Natural killer cell (primary cell): ENCODE data around the gene NAV3. TPM values are rescaled to one million over a fixed set of nuclear protein-coding genes. Genes with fewer than 3 reads are reported as not detected.

ENCODE experiments used
- ATAC-seq, 3 donors: fragments of 150-1000 bp in 2 of 3; fragments of 200-7000 bp in 1 of 3; cut with Tn5 transposase; 1 replicate in 1 of 3; 2 replicates in 2 of 3; pipeline ENCODE4 v1.10.0; 2021; ENCODE audit warnings: mild to moderate bottlenecking in 2 of 3, moderate library complexity in 2 of 3
- DNase-seq, 2 donors: peaks; one replicate each; pipeline versions ENCODE4 v3.0.0 to v3.0.0-alpha.2; 2013 to 2021; ENCODE audit warnings: mixed read lengths in 1 of 2
- H3K27ac ChIP-seq: one replicate; pipeline ENCODE4 v1.5.1; 2013; ENCODE audit warnings: mild to moderate bottlenecking, low read length
- H3K27me3 ChIP-seq: one replicate; pipeline ENCODE4 v1.6.1; 2013; ENCODE audit warnings: low read length; ENCODE audit not compliant: control insufficient read depth, insufficient read depth
- H3K36me3 ChIP-seq: one replicate; pipeline ENCODE4 v1.6.1; 2013; ENCODE audit warnings: low read length; ENCODE audit not compliant: control insufficient read depth, insufficient read depth
- H3K4me1 ChIP-seq: one replicate; pipeline ENCODE4 v1.6.1; 2013; ENCODE audit warnings: low read length; ENCODE audit not compliant: control insufficient read depth, insufficient read depth
- H3K4me3 ChIP-seq: one replicate; pipeline ENCODE4 v1.5.1; 2013; ENCODE audit warnings: low read length
- H3K9me3 ChIP-seq: one replicate; pipeline ENCODE4 v1.6.1; 2013; ENCODE audit warnings: low read length; ENCODE audit not compliant: control insufficient read depth, insufficient read depth
- H3K27ac Mint-ChIP-seq, 2 donors: one replicate each; pipeline ENCODE4 v1.8.0; 2022; ENCODE audit warnings: mild to moderate bottlenecking in 2 of 2, mixed read lengths in 2 of 2, moderate library complexity in 1 of 2
- H3K27me3 Mint-ChIP-seq, 2 donors: one replicate each; pipeline ENCODE4 v1.8.0; 2022; ENCODE audit warnings: low read depth in 2 of 2, mixed read lengths in 2 of 2
- H3K36me3 Mint-ChIP-seq: one replicate; pipeline ENCODE4 v1.8.0; 2022; ENCODE audit warnings: mixed read lengths
- H3K4me1 Mint-ChIP-seq, 2 donors: one replicate each; pipeline ENCODE4 v1.8.0; 2022; ENCODE audit warnings: mixed read lengths in 2 of 2
- H3K4me3 Mint-ChIP-seq: one replicate; pipeline ENCODE4 v1.8.0; 2022; ENCODE audit warnings: mild to moderate bottlenecking, moderate library complexity, mixed read lengths
- H3K9me3 Mint-ChIP-seq, 2 donors: one replicate each; pipeline ENCODE4 v1.8.0; 2022; ENCODE audit warnings: mixed read lengths in 2 of 2
- CTCF ChIP-seq: fragments of 200-600 bp; IDR thresholded peaks from one replicate; pipeline ENCODE4 v1.8.0; 2022; ENCODE audit warnings: antibody characterized with exemption
- WGBS: methylation state at CpG from one replicate; pipeline ENCODE4 v1.1.7; 2013; ENCODE audit warnings: missing lambda C conversion rate; ENCODE audit not compliant: insufficient coverage; 5-methylcytosine and 5-hydroxymethylcytosine counted together
- intact Hi-C: fragments of 100-400 bp; cut with micrococcal nuclease; formaldehyde crosslinking; loops from one replicate; pipeline ENCODE4 v1.14.2; 2022
- total RNA-seq, 4 donors: library from RNA; stranded (reverse); fragments of 120-200 nt in 1 of 4; gene quantifications; one replicate each; pipeline versions ENCODE4 v1.2.3 to v1.2.4, GENCODE V29; 2013 to 2022

The NAV3 gene
- total RNA-seq, 3 donors from 2014 or later (not counting 1 experiment from before 2014, with no cell fraction given), result not detected

GRCh38 chr12:77847060-77847541 lies 16.4 kb downstream of the NAV3 start:
- H3K9me3 Mint-ChIP-seq, result peaks cover 13 to 14% of the 10 kb centered on the region in 2 donors

GRCh38 chr12:77847680-77848431 lies 17.2 kb downstream of the NAV3 start:
- no peak for TF ChIP-seq CTCF
- Mint-ChIP-seq H3K4me1 (no peaks in the 10 kb centered on the region), H3K4me3 (no peak overlapping the region), H3K27me3 (no peaks in the 10 kb centered on the region), H3K9me3 (peaks cover 11 to 13% of the 10 kb centered on the region in 2 donors), H3K36me3 (peaks cover 8% of the 10 kb centered on the region), H3K27ac (no peak overlapping the region)
- Histone ChIP-seq H3K27ac (no peak overlapping the region), H3K4me3 (no peak overlapping the region), H3K4me1 (no peaks in the 10 kb centered on the region), H3K9me3 (peaks cover 4% of the 10 kb centered on the region), H3K27me3 (no peaks in the 10 kb centered on the region), H3K36me3 (no peaks in the 10 kb centered on the region)
- DNase-seq, result no peak
- WGBS, result 6% methylated on average over 2 of the region's 3 CpGs
- intact Hi-C loops, result no loop called here
- ATAC-seq, result no peak

More at GRCh38 chr12:77847060-77847541, 16.4 kb downstream of the NAV3 start:
- Histone ChIP-seq H3K27me3 (no peaks in the 10 kb centered on the region), H3K4me1 (no peaks in the 10 kb centered on the region), H3K27ac (no peak overlapping the region), H3K9me3 (peaks cover 4% of the 10 kb centered on the region), H3K4me3 (no peak overlapping the region), H3K36me3 (no peaks in the 10 kb centered on the region)
- Mint-ChIP-seq H3K27ac (no peak overlapping the region), H3K27me3 (no peaks in the 10 kb centered on the region), H3K4me3 (no peak overlapping the region), H3K4me1 (no peaks in the 10 kb centered on the region), H3K36me3 (peaks cover 8% of the 10 kb centered on the region)
- ATAC-seq (no peak), DNase-seq (no peak)
- intact Hi-C loops, result no loop called here
- no CpG with 5 or more reads among the region's 2 CpGs for WGBS
- no peak for TF ChIP-seq CTCF

- intact Hi-C loops, result no loop called here
- WGBS, result no CpG with 5 or more reads among the region's 2 CpGs
- no peak overlapping the region for H3K27ac Mint-ChIP-seq
Measured at GRCh38 chr12:77850129-77850528, 19.4 kb downstream of the NAV3 start.

More at GRCh38 chr12:77850129-77850528, 19.4 kb downstream of the NAV3 start:
- Histone ChIP-seq H3K36me3 (no peaks in the 10 kb centered on the region), H3K4me1 (no peaks in the 10 kb centered on the region), H3K27ac (no peak overlapping the region), H3K9me3 (peaks cover 4% of the 10 kb centered on the region), H3K4me3 (no peak overlapping the region), H3K27me3 (no peaks in the 10 kb centered on the region)
- Mint-ChIP-seq H3K4me3 (no peak overlapping the region), H3K4me1 (no peaks in the 10 kb centered on the region), H3K27me3 (no peaks in the 10 kb centered on the region), H3K36me3 (peaks cover 8% of the 10 kb centered on the region), H3K9me3 (peaks cover 6 to 8% of the 10 kb centered on the region in 2 donors)
- DNase-seq, result no peak
- TF ChIP-seq CTCF, result no peak
- no peak for ATAC-seq
